Neural progenitor cell (in vitro differentiated cells): ENCODE data around the gene KIAA0753. TPM values are rescaled to one million over a fixed set of nuclear protein-coding genes. Genes with fewer than 3 reads are reported as not detected.
A peak's percentile ranks its signal among the peaks of the same experiment; 100 is the strongest.
"Not testable (repeated sequence)": the region's sequence is repeated elsewhere in the genome, so short reads cannot be mapped to it uniquely, and the experiment has no call there.

Source experiments
- DNase-seq: peaks from one replicate; pipeline ENCODE4 v3.0.0-alpha.2; 2016; ENCODE audit warnings: low spot score
- H2AFZ ChIP-seq: fragments of 200-600 bp; sonication (generic); replicated peaks from 2 replicates; pipeline ENCODE4 v1.6.1; 2016; ENCODE audit warnings: antibody characterized with exemption
- H3F3A ChIP-seq: fragments of 200-600 bp; sonication (generic); 2 replicates; pipeline ENCODE4 v1.6.1; 2016; ENCODE audit warnings: antibody characterized with exemption, low read depth
- H3K27ac ChIP-seq: fragments of 200-600 bp; sonication (generic); 2 replicates; pipeline ENCODE4 v1.5.1; 2016; ENCODE audit warnings: mild to moderate bottlenecking
- H3K27me3 ChIP-seq: fragments of 200-600 bp; sonication (generic); 2 replicates; pipeline ENCODE4 v1.6.1; 2016; ENCODE audit warnings: mild to moderate bottlenecking, moderate library complexity
- H3K36me3 ChIP-seq: fragments of 200-600 bp; sonication (generic); 2 replicates; pipeline ENCODE4 v1.5.1; 2016
- H3K4me1 ChIP-seq: fragments of 200-600 bp; sonication (generic); 2 replicates; pipeline ENCODE4 v1.6.1; 2016; ENCODE audit warnings: mixed run types
- H3K4me2 ChIP-seq: fragments of 200-600 bp; sonication (generic); 2 replicates; pipeline ENCODE4 v1.6.1; 2016
- H3K4me3 ChIP-seq: fragments of 200-600 bp; sonication (generic); 2 replicates; pipeline ENCODE4 v1.5.1; 2016
- H3K79me2 ChIP-seq: fragments of 200-600 bp; sonication (generic); 2 replicates; pipeline ENCODE4 v1.6.1; 2016; ENCODE audit warnings: low read depth
- H3K9ac ChIP-seq: fragments of 200-600 bp; sonication (generic); 2 replicates; pipeline ENCODE4 v1.6.1; 2016
- H3K9me3 ChIP-seq: fragments of 200-600 bp; sonication (generic); 2 replicates; pipeline ENCODE4 v1.5.1; 2016; ENCODE audit warnings: low read depth
- H4K20me1 ChIP-seq: fragments of 200-600 bp; sonication (generic); 2 replicates; pipeline ENCODE4 v1.6.1; 2016; ENCODE audit warnings: low read depth
- H3K27ac Mint-ChIP-seq: 3 replicates; pipeline ENCODE4 v1.8.0; 2021; ENCODE audit warnings: mixed read lengths
- H3K27me3 Mint-ChIP-seq: 2 replicates; pipeline ENCODE4 v1.8.0; 2022; ENCODE audit warnings: low read depth, mild to moderate bottlenecking, inconsistent platforms, moderate library complexity, mixed read lengths; ENCODE audit not compliant: insufficient read depth
- H3K36me3 Mint-ChIP-seq: 3 replicates; pipeline ENCODE4 v1.8.0; 2021; ENCODE audit warnings: mixed read lengths
- H3K4me1 Mint-ChIP-seq: 3 replicates; pipeline ENCODE4 v1.8.0; 2021; ENCODE audit warnings: mixed read lengths
- H3K4me3 Mint-ChIP-seq: 3 replicates; pipeline ENCODE4 v1.8.0; 2021; ENCODE audit warnings: mild to moderate bottlenecking, moderate library complexity, mixed read lengths
- H3K9me3 Mint-ChIP-seq: 3 replicates; pipeline ENCODE4 v1.8.0; 2020; ENCODE audit warnings: mixed read lengths
- EZH2 ChIP-seq: fragments of 200-600 bp; sonication (generic); IDR thresholded peaks from 2 replicates; pipeline ENCODE4 v1.6.1; 2017; ENCODE audit warnings: antibody characterized with exemption, mild to moderate bottlenecking, moderate library complexity
- EZH2phosphoT487 ChIP-seq: fragments of 200-600 bp; sonication (generic); IDR thresholded peaks from 2 replicates; pipeline ENCODE4 v1.6.1; 2017; ENCODE audit warnings: antibody characterized with exemption
- total RNA-seq: library from RNA; depleted of rRNA; stranded (reverse); fragments of >200 nt; gene quantifications from 2 replicates; pipeline ENCODE4 v1.2.3, GENCODE V29; 2015; ENCODE audit warnings: low replicate concordance
- TF ChIP-seq, protein P1 (sequence below): fragments of 200-600 bp; sonication (generic); IDR thresholded peaks from 2 replicates; pipeline ENCODE4 v1.5.1; 2017; ENCODE audit warnings: antibody characterized with exemption, mild to moderate bottlenecking

KIAA0753 gene
- total RNA-seq, 1 donor from 2014 or later, result 24.1 TPM

DNA sequence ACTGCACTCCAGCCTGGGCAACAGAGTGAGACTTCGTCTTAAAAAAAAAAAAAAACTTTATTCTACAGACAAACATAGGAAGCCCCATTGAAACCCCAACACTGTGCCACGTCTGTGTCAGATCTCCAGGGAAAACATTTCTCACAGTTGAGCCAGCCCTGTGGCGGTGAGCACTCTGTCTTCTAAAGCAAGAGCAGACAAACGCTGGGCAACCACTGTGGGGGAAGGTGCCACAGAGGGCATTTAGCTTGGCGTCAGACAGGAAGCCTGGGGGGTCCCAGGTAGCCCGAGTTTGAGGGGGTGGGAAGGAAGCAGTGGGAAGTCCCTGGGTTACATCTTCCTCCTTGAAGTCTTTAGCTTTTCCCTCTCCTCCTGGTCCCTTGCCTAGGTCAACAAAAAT is 27.0 kb upstream of the KIAA0753 start:
- no peak for TF ChIP-seq EZH2
- no peak for TF ChIP-seq EZH2phosphoT487
- TF ChIP-seq, protein P1, sequence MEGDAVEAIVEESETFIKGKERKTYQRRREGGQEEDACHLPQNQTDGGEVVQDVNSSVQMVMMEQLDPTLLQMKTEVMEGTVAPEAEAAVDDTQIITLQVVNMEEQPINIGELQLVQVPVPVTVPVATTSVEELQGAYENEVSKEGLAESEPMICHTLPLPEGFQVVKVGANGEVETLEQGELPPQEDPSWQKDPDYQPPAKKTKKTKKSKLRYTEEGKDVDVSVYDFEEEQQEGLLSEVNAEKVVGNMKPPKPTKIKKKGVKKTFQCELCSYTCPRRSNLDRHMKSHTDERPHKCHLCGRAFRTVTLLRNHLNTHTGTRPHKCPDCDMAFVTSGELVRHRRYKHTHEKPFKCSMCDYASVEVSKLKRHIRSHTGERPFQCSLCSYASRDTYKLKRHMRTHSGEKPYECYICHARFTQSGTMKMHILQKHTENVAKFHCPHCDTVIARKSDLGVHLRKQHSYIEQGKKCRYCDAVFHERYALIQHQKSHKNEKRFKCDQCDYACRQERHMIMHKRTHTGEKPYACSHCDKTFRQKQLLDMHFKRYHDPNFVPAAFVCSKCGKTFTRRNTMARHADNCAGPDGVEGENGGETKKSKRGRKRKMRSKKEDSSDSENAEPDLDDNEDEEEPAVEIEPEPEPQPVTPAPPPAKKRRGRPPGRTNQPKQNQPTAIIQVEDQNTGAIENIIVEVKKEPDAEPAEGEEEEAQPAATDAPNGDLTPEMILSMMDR, result no peak
- no peaks in the 10 kb centered on the region for H3K79me2 ChIP-seq
- no peaks in the 10 kb centered on the region for H3F3A ChIP-seq
- H3K27ac ChIP-seq, result no peak overlapping the region
- H4K20me1 ChIP-seq, result no peaks in the 10 kb centered on the region
- H3K9me3 ChIP-seq, result no peaks in the 10 kb centered on the region
- no peaks in the 10 kb centered on the region for H3K4me1 ChIP-seq
- no peak overlapping the region for H3K27ac Mint-ChIP-seq
- peaks cover 4% of the 10 kb centered on the region for H3K4me1 Mint-ChIP-seq
- H3K36me3 Mint-ChIP-seq, result no peaks in the 10 kb centered on the region
- no peak overlapping the region for H3K9ac ChIP-seq
- no peaks in the 10 kb centered on the region for H3K9me3 Mint-ChIP-seq
- H3K27me3 ChIP-seq, result peaks cover 7% of the 10 kb centered on the region
- H3K4me3 ChIP-seq, result no peak overlapping the region
- H3K36me3 ChIP-seq, result no peaks in the 10 kb centered on the region
- no peak overlapping the region for H2AFZ ChIP-seq
- no peak overlapping the region for H3K4me2 ChIP-seq
- peaks cover 8% of the 10 kb centered on the region for H3K27me3 Mint-ChIP-seq
- no peak for DNase-seq
- H3K4me3 Mint-ChIP-seq, result no peak overlapping the region

DNA sequence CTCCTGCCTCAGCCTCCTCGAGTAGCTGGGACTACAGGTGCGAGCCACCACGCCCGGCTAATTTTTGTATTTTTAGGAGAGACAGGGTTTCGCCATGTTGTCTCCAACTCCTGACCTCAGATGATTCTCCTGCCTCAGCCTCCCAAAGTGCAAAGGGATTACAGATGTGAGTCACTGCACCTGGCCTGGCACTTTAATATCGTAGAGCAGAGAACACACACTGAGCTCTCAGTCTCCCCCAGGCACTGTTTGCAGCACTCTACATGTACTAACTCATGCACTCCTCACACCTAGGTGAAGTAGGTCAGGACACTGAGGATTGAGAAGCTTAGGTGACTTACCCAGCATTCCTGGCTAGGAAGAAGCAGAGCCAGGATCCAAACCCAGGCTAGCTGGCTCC is 26.0 kb upstream of the KIAA0753 start:
- no peak overlapping the region for H3K4me2 ChIP-seq
- H2AFZ ChIP-seq, result no peak overlapping the region
- Mint-ChIP-seq H3K9me3 (no peaks in the 10 kb centered on the region), H3K36me3 (no peaks in the 10 kb centered on the region), H3K27me3 (peaks cover 10% of the 10 kb centered on the region), H3K4me1 (peaks cover 4% of the 10 kb centered on the region), H3K4me3 (no peak overlapping the region), H3K27ac (no peak overlapping the region)
- no peaks in the 10 kb centered on the region for H3K9me3 ChIP-seq
- H3K79me2 ChIP-seq, result no peaks in the 10 kb centered on the region
- no peak overlapping the region for H3K4me3 ChIP-seq
- no peaks in the 10 kb centered on the region for H4K20me1 ChIP-seq
- peaks cover 8% of the 10 kb centered on the region for H3K27me3 ChIP-seq
- no peaks in the 10 kb centered on the region for H3K4me1 ChIP-seq
- H3K27ac ChIP-seq, result no peak overlapping the region
- no peaks in the 10 kb centered on the region for H3K36me3 ChIP-seq
- TF ChIP-seq, protein P1, result no peak
- TF ChIP-seq EZH2phosphoT487 (no peak), EZH2 (no peak)
- no peaks in the 10 kb centered on the region for H3F3A ChIP-seq
- no peak for DNase-seq
- H3K9ac ChIP-seq, result no peak overlapping the region

DNA sequence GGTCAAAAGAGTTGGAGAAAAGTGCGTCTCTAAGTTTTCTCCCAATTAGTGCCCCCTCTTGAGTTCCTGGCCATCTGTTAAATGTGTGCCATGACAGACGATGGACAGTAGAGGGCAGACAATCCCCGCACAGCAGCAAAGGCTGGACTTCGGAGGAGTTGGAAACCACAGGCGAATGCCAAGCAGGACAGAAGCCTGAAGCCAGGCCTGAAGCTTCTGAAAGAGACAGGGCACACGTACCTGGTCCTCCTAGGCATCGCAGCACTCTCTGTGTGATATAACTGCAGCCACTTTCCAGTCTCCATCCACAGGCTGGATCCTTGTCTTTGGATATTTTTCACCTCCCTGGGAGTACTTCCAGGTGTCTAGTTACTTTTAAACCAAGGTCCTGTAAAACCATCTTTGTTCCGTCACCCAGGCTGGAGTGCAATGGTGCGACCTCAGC is 25.6 kb upstream of the KIAA0753 start:
- peaks cover 12% of the 10 kb centered on the region for H3K27me3 ChIP-seq
- no peaks in the 10 kb centered on the region for H3K9me3 Mint-ChIP-seq
- no peak for TF ChIP-seq EZH2phosphoT487
- TF ChIP-seq, protein P1, result peak; percentile 95

DNA sequence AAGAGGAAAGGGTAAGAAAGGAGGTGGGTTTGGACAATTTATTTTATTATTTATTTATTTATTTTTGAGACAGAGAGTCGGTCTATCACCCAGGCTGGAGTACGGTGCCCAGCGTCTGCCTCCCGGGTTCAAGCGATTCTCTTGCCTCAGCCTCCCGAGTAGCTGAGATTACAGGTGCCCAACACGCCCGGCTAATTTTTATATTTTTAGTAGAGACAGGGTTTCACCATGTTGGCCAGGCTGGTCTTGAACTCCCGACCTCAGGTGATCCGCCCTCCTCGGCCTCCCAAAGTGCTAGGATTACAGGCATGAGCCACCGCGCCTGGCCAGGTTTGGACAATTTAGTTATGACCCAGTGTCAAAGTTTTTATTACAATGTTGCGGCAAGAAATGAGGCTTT is 22.7 kb upstream of the KIAA0753 start:
- peaks cover 34% of the 10 kb centered on the region for H3K27me3 ChIP-seq
- H3K4me3 ChIP-seq, DNase-seq, H3K4me3 Mint-ChIP-seq, H2AFZ ChIP-seq, H4K20me1 ChIP-seq, H3K9me3 ChIP-seq, H3K36me3 ChIP-seq, H3K9me3 Mint-ChIP-seq, H3K4me2 ChIP-seq, H3F3A ChIP-seq, H3K4me1 ChIP-seq, H3K27ac Mint-ChIP-seq, H3K79me2 ChIP-seq, H3K4me1 Mint-ChIP-seq, H3K36me3 Mint-ChIP-seq, H3K27ac ChIP-seq, H3K9ac ChIP-seq: not testable (repeated sequence)
- H3K27me3 Mint-ChIP-seq, result peaks cover 27% of the 10 kb centered on the region

More for the DNA sequence above, 25.6 kb upstream of the KIAA0753 start:
- Mint-ChIP-seq H3K4me1 (peaks cover 4% of the 10 kb centered on the region), H3K27ac (no peak overlapping the region), H3K4me3 (no peak overlapping the region), H3K27me3 (peaks cover 14% of the 10 kb centered on the region), H3K36me3 (no peaks in the 10 kb centered on the region)
- H3K9me3 ChIP-seq, result no peaks in the 10 kb centered on the region
- no peak overlapping the region for H2AFZ ChIP-seq
- H3F3A ChIP-seq, result no peaks in the 10 kb centered on the region
- H3K4me1 ChIP-seq, result no peaks in the 10 kb centered on the region
- H3K4me2 ChIP-seq, result no peak overlapping the region
- H3K36me3 ChIP-seq, result no peaks in the 10 kb centered on the region
- H3K4me3 ChIP-seq, result no peak overlapping the region
- no peaks in the 10 kb centered on the region for H3K79me2 ChIP-seq
- H3K9ac ChIP-seq, result no peak overlapping the region
- H3K27ac ChIP-seq, result no peak overlapping the region
- no peaks in the 10 kb centered on the region for H4K20me1 ChIP-seq
- DNase-seq, result peak; percentile 86
